ENCODE data around the gene NPAS3.
"Not testable (repeated sequence)": the region's sequence is repeated elsewhere in the genome, so short reads cannot be mapped to it uniquely, and the experiment has no call there.

Gene NPAS3

GRCh38 chr14:33085799-33086198 lies 147.1 kb downstream of the NPAS3 start:
- DNase-seq (ENCODE audit: low read depth), result no peak
- no peak for TF ChIP-seq CTCF (IDR thresholded peaks at IDR 0.05; ENCODE audit: low read depth, low read length, missing control alignments)
- no peak overlapping the region for H3K4me3 ChIP-seq (ENCODE audit: low read depth, low read length)

- not testable (repeated sequence) for H3K4me3 ChIP-seq (ENCODE audit: low read depth, low read length); DNase-seq (ENCODE audit: low read depth)
These were observed 149.6 kb downstream of the NPAS3 start for GRCh38 chr14:33088274-33088673.

GRCh38 chr14:33098016-33098415 lies 159.3 kb downstream of the NPAS3 start:
- H3K4me3 ChIP-seq (ENCODE audit: low read depth, low read length), result no peak overlapping the region
- no peak for DNase-seq (ENCODE audit: low read depth)
- TF ChIP-seq CTCF (IDR thresholded peaks at IDR 0.05; ENCODE audit: low read depth, low read length, missing control alignments), result no peak

GRCh38 chr14:33103489-33103888 lies 164.8 kb downstream of the NPAS3 start:
- no peak overlapping the region for H3K4me3 ChIP-seq (ENCODE audit: low read depth, low read length)
- no peak for DNase-seq (ENCODE audit: low read depth)
- no peak for TF ChIP-seq CTCF (IDR thresholded peaks at IDR 0.05; ENCODE audit: low read depth, low read length, missing control alignments)

- TF ChIP-seq CTCF (IDR thresholded peaks at IDR 0.05; ENCODE audit: low read depth, low read length, missing control alignments), result no peak
- no peak overlapping the region for H3K4me3 ChIP-seq (ENCODE audit: low read depth, low read length)
- DNase-seq (ENCODE audit: low read depth), result no peak
These were observed 165.3 kb downstream of the NPAS3 start for GRCh38 chr14:33103966-33104365.

DNA sequence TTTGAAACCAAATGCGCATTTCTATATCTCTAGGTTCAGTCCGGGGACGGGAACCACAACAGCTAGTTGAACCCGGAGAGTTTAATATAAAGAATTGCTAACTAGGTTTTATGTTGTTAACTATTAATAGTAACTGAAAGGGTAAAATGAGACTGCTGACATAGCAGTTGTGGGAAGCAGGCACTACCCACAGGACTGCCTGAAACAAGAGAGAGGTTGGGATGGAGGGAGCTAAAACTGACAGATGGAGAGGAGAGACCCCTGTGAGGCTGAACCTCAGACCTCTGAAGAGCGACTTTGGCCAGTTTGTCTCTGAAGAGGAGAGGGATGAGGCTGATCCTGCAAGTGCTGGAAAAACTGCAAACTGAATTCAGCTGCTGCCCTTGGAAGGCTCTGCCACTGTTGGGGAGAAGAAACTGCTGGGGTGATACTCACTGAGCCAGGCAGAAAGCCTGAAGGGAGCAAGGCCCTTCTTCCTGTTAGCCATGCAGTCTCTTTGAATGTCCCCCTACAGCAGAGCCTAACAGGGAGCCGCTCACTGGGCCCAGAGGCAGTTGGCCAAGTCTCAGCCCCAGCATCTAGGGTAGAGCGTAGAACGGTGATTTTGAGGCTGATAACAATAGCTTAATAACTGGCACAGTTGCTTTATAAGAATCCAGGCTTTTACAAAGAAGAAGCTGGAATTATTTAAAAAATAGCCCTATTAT lies 172.2 kb downstream of the NPAS3 start:
- DNase-seq (ENCODE audit: low read depth), result no peak
- TF ChIP-seq CTCF (IDR thresholded peaks at IDR 0.05; ENCODE audit: low read depth, low read length, missing control alignments), result no peak

DNA sequence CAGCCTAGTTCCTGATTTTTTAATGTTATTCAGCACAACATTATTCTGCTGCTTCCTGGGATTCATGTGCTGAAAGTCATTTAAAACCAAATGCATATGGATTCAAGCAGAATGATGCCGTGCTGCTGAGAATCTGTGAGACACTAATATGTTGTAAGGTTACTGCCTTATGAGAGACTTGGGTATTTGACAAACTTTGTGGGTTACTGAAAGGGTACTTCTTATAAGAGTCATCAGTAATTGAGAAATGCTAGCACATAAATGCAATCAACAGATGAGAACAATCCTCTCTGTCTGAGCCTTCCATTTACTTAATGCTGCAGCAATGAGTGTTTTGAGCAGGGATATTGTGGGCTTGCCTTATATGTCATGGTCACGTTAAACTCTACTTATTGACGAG lies 175.7 kb downstream of the NPAS3 start:
- H3K4me3 ChIP-seq (ENCODE audit: low read depth, low read length), result no peak overlapping the region
- no peak for TF ChIP-seq CTCF (IDR thresholded peaks at IDR 0.05; ENCODE audit: low read depth, low read length, missing control alignments)
- no peak for DNase-seq (ENCODE audit: low read depth)

More for the DNA sequence above, 172.2 kb downstream of the NPAS3 start:
- H3K4me3 ChIP-seq (ENCODE audit: low read depth, low read length), result no peak overlapping the region
